Thyroid gland (tissue), 4 donors: ENCODE data around the gene INSYN1. TPM values are rescaled to one million over a fixed set of nuclear protein-coding genes. Genes with fewer than 3 reads are reported as not detected.
"Not testable (repeated sequence)": the region's sequence is repeated elsewhere in the genome, so short reads cannot be mapped to it uniquely, and the experiment has no call there.

Experiments
- DNase-seq, 2 donors: peaks; one replicate each; pipeline ENCODE4 v3.0.0-alpha.2; 2019
- H3K27ac ChIP-seq, 3 donors: fragments of 200-600 bp; sonication (generic); 1 replicate in 2 of 3; 2 replicates in 1 of 3; pipeline ENCODE4 v1.5.1; 2016 to 2019; ENCODE audit warnings: mild to moderate bottlenecking in 1 of 3, moderate library complexity in 1 of 3
- H3K27me3 ChIP-seq: fragments of 200-600 bp; sonication (generic); one replicate; pipeline ENCODE4 v1.5.1; 2019
- H3K36me3 ChIP-seq, 2 donors: fragments of 200-600 bp; sonication (generic); one replicate each; pipeline ENCODE4 v1.5.1; 2016 to 2019
- H3K4me1 ChIP-seq, 2 donors: fragments of 200-600 bp; sonication (generic); one replicate each; pipeline ENCODE4 v1.5.1; 2017 to 2019
- H3K4me3 ChIP-seq, 3 donors: fragments of 200-600 bp; sonication (generic); replicated peaks in 1 of 3; 1 replicate in 2 of 3; 2 replicates in 1 of 3; pipeline ENCODE4 v1.5.1; 2016; ENCODE audit warnings: mild to moderate bottlenecking in 1 of 3
- H3K9me3 ChIP-seq: fragments of 200-600 bp; sonication (generic); one replicate; pipeline ENCODE4 v1.5.1; 2017
- CTCF ChIP-seq, 6 experiments: fragments of 200-600 bp in 3 of 6; fragments of 450-650 bp in 3 of 6; sonication (generic) in 3 of 6; IDR thresholded peaks; one replicate each; pipeline ENCODE4 v1.5.1; 2016 to 2019; ENCODE audit warnings: antibody characterized with exemption in 6 of 6, mild to moderate bottlenecking in 2 of 6, inconsistent platforms in 1 of 6, moderate library complexity in 1 of 6
- POLR2A ChIP-seq, 2 donors: fragments of 450-650 bp; IDR thresholded peaks; one replicate each; pipeline ENCODE4 v1.6.1; 2017; ENCODE audit warnings: antibody characterized with exemption in 2 of 2, mild to moderate bottlenecking in 2 of 2, moderate library complexity in 1 of 2
- WGBS, 2 donors: methylation state at CpG; one replicate each; pipeline ENCODE4 v1.1.5; 2017; 5-methylcytosine and 5-hydroxymethylcytosine counted together
- intact Hi-C: fragments of 100-400 bp; cut with DNase I; formaldehyde crosslinking; loops from one replicate; pipeline ENCODE4 v1.15.1; 2023
- total RNA-seq, 4 donors: library from RNA; depleted of rRNA; stranded (reverse); fragments of >200 nt; gene quantifications; one replicate each; pipeline ENCODE4 v1.2.3, GENCODE V29; 2016

Gene INSYN1
- total RNA-seq, 4 donors from 2014 or later, result 0.83 to 2.5 (median 2.0) TPM

GRCh38 chr15:73797366-73798158, 44.4 kb upstream of the INSYN1 start:
- intact Hi-C loops, result no loop called here
- peak; percentile 69 to 74 for DNase-seq

GRCh38 chr15:73796331-73796831, 43.2 kb upstream of the INSYN1 start:
- H3K36me3 ChIP-seq, result no peaks in the 10 kb centered on the region
- no peaks in the 10 kb centered on the region for H3K27me3 ChIP-seq
- no peaks in the 10 kb centered on the region for H3K9me3 ChIP-seq
- no peak for TF ChIP-seq CTCF (IDR thresholded peaks at IDR 0.05)
- no peak for TF ChIP-seq POLR2A (IDR thresholded peaks at IDR 0.05)
- H3K4me3 ChIP-seq, result no peak overlapping the region
- H3K4me1 ChIP-seq, result peaks cover 17 to 23% of the 10 kb centered on the region in 2 donors
- WGBS, 2 donors, result 58 to 63% methylated on average over 9 to 11 of the region's 11 CpGs
- peak; percentile 65 to 67 for DNase-seq
- no peak overlapping the region for H3K27ac ChIP-seq
- intact Hi-C loops, result no loop called here

More at GRCh38 chr15:73797366-73798158, 44.4 kb upstream of the INSYN1 start:
- no peak overlapping the region for H3K27ac ChIP-seq
- H3K9me3 ChIP-seq, result no peaks in the 10 kb centered on the region
- no peak overlapping the region for H3K4me3 ChIP-seq
- TF ChIP-seq POLR2A (IDR thresholded peaks at IDR 0.05) (no peak), CTCF (IDR thresholded peaks at IDR 0.05) (no peak)
- H3K4me1 ChIP-seq, result peaks cover 29 to 33% of the 10 kb centered on the region in 2 donors
- WGBS, 2 donors, result 42 to 52% methylated on average over 11 to 12 of the region's 14 CpGs
- no peaks in the 10 kb centered on the region for H3K36me3 ChIP-seq
- no peaks in the 10 kb centered on the region for H3K27me3 ChIP-seq

GRCh38 chr15:73794443-73795133, 41.4 kb upstream of the INSYN1 start:
- WGBS, 2 donors, result 55 to 62% methylated on average over 4 to 6 of the region's 6 CpGs

GRCh38 chr15:73792899-73793541, 39.9 kb upstream of the INSYN1 start:
- H3K27me3 ChIP-seq, H3K27ac ChIP-seq, DNase-seq, H3K4me3 ChIP-seq, intact Hi-C loops, H3K36me3 ChIP-seq, H3K9me3 ChIP-seq: not testable (repeated sequence)
- 92 to 94% methylated on average over 8 of the region's 8 CpGs for WGBS, 2 donors
- H3K4me1 ChIP-seq, result peaks cover 5 to 11% of the 10 kb centered on the region in 2 donors

More at GRCh38 chr15:73794443-73795133, 41.4 kb upstream of the INSYN1 start:
- no peak overlapping the region for H3K4me3 ChIP-seq
- intact Hi-C loops, result no loop called here
- H3K9me3 ChIP-seq, result no peaks in the 10 kb centered on the region
- TF ChIP-seq POLR2A (IDR thresholded peaks at IDR 0.05), result no peak
- TF ChIP-seq CTCF (IDR thresholded peaks at IDR 0.05), result no peak
- no peaks in the 10 kb centered on the region for H3K27me3 ChIP-seq
- no peak overlapping the region for H3K27ac ChIP-seq
- H3K4me1 ChIP-seq, result peaks cover 5 to 11% of the 10 kb centered on the region in 2 donors
- peak; percentile 40 to 41 for DNase-seq
- H3K36me3 ChIP-seq, result no peaks in the 10 kb centered on the region

GRCh38 chr15:73792415-73792814, 39.3 kb upstream of the INSYN1 start:
- H3K27ac ChIP-seq, result no peak overlapping the region
- no peaks in the 10 kb centered on the region for H3K9me3 ChIP-seq
- H3K4me1 ChIP-seq, result peaks cover under 1 to 6% of the 10 kb centered on the region in 2 donors
- 67 to 71% methylated on average over 7 of the region's 7 CpGs for WGBS, 2 donors
- no peaks in the 10 kb centered on the region for H3K27me3 ChIP-seq
- no peak overlapping the region for H3K4me3 ChIP-seq
- no peak for DNase-seq
- intact Hi-C loops, result no loop called here
- no peak for TF ChIP-seq POLR2A (IDR thresholded peaks at IDR 0.05)
- TF ChIP-seq CTCF (IDR thresholded peaks at IDR 0.05), result no peak
- H3K36me3 ChIP-seq, result no peaks in the 10 kb centered on the region
